BJ (cell line): ENCODE data around the gene OGFOD3. TPM values are rescaled to one million over a fixed set of nuclear protein-coding genes. Genes with fewer than 3 reads are reported as not detected.

ENCODE experiments used
- CTCF ChIA-PET: fragments of 350-600 bp; formaldehyde crosslinking; extraction: SDS; loops from one replicate; lab custom pipeline; 2021; ENCODE audit warnings: antibody characterized with exemption, inconsistent platforms; lab: Yijun Ruan, JAX
- POLR2A ChIA-PET: fragments of 300-600 bp; sonication (Branson Sonifier 250); formaldehyde crosslinking; extraction: SDS; loops from one replicate; lab custom pipeline; 2021; ENCODE audit warnings: antibody characterized with exemption; lab: Charles Lee
- DNase-seq: peaks from one replicate; pipeline ENCODE4 v3.0.0-alpha.2; 2011; ENCODE audit warnings: low read depth
- H3K27me3 ChIP-seq: 2 replicates; pipeline ENCODE4 v1.6.0; 2011; ENCODE audit warnings: low read length; ENCODE audit not compliant: control insufficient read depth, insufficient read depth
- H3K36me3 ChIP-seq: 2 replicates; pipeline ENCODE4 v1.5.1; 2011; ENCODE audit warnings: low read length; ENCODE audit not compliant: control insufficient read depth, insufficient read depth
- H3K4me3 ChIP-seq: 2 replicates; pipeline ENCODE4 v1.5.1; 2011; ENCODE audit warnings: low read depth, mild to moderate bottlenecking, control low read depth, low read length
- polyA plus RNA-seq: library from polyadenylated mRNA; depleted of rRNA; stranded (reverse); fragments of >200 nt; gene quantifications from 2 replicates; pipeline ENCODE4 v1.2.3, GENCODE V29; 2011
- TF ChIP-seq, protein P1 (sequence below): IDR thresholded peaks from 2 replicates; pipeline ENCODE4 v1.5.1; 2011; ENCODE audit warnings: low read depth, mild to moderate bottlenecking, control low read depth, inconsistent platforms, low read length, moderate library complexity; ENCODE audit not compliant: insufficient read depth

Gene OGFOD3
- polyA plus RNA-seq, 1 experiment: 37.9 TPM

DNA sequence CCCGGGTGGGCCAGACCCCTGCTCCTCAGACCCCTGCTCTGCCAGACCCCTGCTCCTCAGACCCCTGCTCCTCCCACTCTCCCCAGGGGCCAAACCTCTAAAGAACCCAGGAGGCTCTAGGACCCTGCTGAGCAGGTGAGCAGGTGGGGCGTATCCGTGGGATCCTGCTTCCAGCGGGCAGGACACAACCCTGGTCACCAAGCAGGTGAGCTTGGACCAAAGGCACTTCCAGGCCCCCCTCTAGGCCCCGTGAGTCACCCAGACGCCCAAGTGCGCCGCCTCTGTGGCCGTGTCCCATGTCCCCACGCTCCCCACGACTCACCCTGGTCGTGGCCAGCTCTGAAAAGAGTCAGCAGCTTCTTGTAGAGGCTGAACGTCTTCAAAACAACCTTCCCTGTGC lies 27.2 kb upstream of the OGFOD3 start:
- peaks cover 25% of the 10 kb centered on the region for H3K36me3 ChIP-seq
- TF ChIP-seq, protein P1, sequence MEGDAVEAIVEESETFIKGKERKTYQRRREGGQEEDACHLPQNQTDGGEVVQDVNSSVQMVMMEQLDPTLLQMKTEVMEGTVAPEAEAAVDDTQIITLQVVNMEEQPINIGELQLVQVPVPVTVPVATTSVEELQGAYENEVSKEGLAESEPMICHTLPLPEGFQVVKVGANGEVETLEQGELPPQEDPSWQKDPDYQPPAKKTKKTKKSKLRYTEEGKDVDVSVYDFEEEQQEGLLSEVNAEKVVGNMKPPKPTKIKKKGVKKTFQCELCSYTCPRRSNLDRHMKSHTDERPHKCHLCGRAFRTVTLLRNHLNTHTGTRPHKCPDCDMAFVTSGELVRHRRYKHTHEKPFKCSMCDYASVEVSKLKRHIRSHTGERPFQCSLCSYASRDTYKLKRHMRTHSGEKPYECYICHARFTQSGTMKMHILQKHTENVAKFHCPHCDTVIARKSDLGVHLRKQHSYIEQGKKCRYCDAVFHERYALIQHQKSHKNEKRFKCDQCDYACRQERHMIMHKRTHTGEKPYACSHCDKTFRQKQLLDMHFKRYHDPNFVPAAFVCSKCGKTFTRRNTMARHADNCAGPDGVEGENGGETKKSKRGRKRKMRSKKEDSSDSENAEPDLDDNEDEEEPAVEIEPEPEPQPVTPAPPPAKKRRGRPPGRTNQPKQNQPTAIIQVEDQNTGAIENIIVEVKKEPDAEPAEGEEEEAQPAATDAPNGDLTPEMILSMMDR: no peak
- no peak overlapping the region for H3K4me3 ChIP-seq
- CTCF ChIA-PET: interaction anchor here (0.6 kb wide), 1 partner anchor 82 kb away, joined by 3 read pairs; no protein-coding TSS in a partner anchor
- POLR2A ChIA-PET: no interaction called here
- no peaks in the 10 kb centered on the region for H3K27me3 ChIP-seq
- no peak for DNase-seq

DNA sequence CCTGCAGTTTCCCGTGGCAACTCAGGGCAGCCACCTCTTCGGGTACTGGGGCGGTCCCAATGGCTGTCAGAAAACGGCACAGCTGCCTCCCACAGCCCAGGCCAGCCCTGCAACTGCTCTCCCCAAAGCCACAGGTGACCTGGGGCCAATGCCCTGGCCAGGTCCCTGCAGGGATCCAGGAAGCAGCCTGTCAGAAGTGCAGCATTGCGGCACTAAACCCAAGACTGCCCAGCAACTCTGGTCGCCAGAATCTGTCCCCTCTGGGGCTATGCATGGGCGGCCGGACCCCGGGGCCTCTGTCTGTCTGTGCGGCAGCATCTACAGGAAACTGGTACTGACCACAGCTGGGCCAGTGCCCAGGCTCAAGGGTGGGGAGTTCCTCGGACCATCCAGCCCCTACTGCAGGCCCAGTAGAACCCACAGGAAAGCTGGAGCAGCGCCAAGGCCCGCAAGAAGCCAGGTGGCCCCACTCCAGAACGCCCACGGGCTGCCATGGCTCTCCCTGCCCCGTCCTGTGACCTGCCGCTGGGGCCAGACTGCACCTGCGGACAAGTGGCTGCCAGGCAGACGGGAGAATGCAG lies 26.6 kb upstream of the OGFOD3 start:
- Histone ChIP-seq H3K4me3 (no peak overlapping the region), H3K27me3 (no peaks in the 10 kb centered on the region), H3K36me3 (peaks cover 25% of the 10 kb centered on the region)
- DNase-seq: no peak
- ChIA-PET POLR2A (no interaction called here), CTCF (interaction anchor here (0.6 kb wide), 1 partner anchor 83 kb away, joined by 3 read pairs; no protein-coding TSS in a partner anchor)
- TF ChIP-seq, protein P1: no peak

DNA sequence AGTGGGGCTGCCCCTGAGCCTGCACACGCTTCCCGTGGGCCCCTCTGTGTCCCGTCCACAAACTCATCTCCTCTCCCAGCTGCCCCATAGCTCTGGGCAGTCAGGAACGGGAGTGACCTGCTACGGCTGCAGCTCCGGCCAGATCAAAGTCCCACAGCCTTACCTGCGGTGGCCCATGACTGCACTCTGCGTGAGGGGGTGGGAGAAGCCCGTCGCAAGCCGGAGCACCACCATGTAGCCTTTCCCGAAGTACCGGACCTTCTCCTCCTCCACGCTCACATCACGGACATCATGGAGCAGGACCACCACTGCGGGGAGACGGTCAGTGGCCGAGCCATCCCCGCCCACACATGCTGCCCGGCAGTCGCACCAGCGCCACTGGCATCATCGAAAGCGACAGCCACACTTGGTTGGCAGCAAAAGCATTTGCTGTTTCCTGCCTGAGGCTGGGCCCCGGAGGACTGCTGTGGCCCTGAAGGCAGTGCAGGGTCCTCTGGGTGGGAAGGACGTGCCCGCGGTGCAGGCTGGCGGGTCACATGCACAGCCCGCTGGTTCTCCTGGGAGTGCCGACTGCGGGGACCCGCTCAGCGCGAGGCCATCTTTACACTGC lies 26.0 kb upstream of the OGFOD3 start:
- no peak for DNase-seq
- ChIA-PET POLR2A (no interaction called here), CTCF (no interaction called here)
- H3K4me3 ChIP-seq: no peak overlapping the region
- H3K36me3 ChIP-seq: peaks cover 26% of the 10 kb centered on the region
- no peaks in the 10 kb centered on the region for H3K27me3 ChIP-seq
- TF ChIP-seq, protein P1: no peak

DNA sequence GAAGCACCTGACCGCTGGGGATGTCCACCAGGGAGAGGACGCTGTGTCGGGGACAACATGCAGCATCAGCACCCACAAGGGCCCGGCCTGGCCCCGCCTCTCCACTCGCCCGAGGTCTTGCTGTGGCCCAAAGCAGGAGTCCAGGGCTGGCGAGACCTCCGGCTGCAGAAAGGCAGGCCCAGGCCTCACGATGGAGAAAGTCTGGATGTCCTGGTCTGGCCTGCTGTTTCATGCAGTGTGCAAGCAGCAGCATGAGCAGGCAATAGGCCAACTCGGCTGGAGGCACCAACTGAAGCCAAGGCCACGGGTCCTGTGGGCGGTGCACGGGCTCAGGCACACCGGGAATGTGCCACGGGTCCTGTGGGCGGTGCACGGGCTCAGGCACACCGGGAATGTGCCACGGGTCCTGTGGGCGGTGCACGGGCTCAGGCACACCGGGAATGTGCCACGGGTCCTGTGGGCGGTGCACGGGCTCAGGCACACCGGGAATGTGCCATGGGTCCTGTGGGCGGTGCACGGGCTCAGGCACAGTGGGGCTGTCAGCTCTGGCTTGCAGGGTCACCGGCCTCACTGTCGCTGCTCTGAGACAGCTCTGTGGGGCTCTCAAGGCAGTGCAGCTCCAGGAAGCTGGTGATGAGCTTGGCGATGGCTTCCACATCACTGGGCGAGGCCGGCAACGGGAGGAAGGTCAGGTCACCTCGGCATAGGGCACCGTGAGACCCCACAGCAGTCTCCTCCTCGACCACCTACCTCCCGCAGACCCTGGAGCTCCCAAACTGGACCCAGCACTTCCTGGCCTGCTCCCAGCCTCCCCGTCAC lies 25.3 kb upstream of the OGFOD3 start:
- TF ChIP-seq, protein P1: no peak
- ChIA-PET CTCF (interaction anchor here (1.7 kb wide), 1 partner anchor 24 kb away, joined by 3 read pairs; no protein-coding TSS in a partner anchor), POLR2A (no interaction called here)
- Histone ChIP-seq H3K36me3 (peaks cover 25% of the 10 kb centered on the region), H3K27me3 (no peaks in the 10 kb centered on the region), H3K4me3 (no peak overlapping the region)
- DNase-seq: no peak
